Thyroid gland (tissue), 4 donors: Measurements from ENCODE around the gene MRNIP.

Source experiments
- CTCF ChIP-seq, 6 experiments: fragments of 200-600 bp in 3 of 6; fragments of 450-650 bp in 3 of 6; sonication (generic) in 3 of 6; IDR thresholded peaks; one replicate each; pipeline ENCODE4 v1.5.1; 2016 to 2019; ENCODE audit warnings: antibody characterized with exemption in 6 of 6, mild to moderate bottlenecking in 2 of 6, inconsistent platforms in 1 of 6, moderate library complexity in 1 of 6
- POLR2A ChIP-seq, 2 donors: fragments of 450-650 bp; IDR thresholded peaks; one replicate each; pipeline ENCODE4 v1.6.1; 2017; ENCODE audit warnings: antibody characterized with exemption in 2 of 2, mild to moderate bottlenecking in 2 of 2, moderate library complexity in 1 of 2

- TF ChIP-seq CTCF (IDR thresholded peaks at IDR 0.05) (no peak), POLR2A (IDR thresholded peaks at IDR 0.05) (no peak)
These were observed 54.7 kb downstream of the MRNIP start for GRCh38 chr5:179803651-179804554.
